Stimulated activated CD4-positive, alpha-beta T cell treated with anti-CD3 and anti-CD28 coated beads, Interleukin-1b, Interleukin-23, amount 100 ng/mL, for 4 hours (primary cell): Measurements from ENCODE around the gene WWC1.
"Not testable (repeated sequence)": the region's sequence is repeated elsewhere in the genome, so short reads cannot be mapped to it uniquely, and the experiment has no call there.

Experiments used
- DNase-seq, 2 donors: peaks; one replicate each; pipeline ENCODE4 v3.0.0-alpha.2; 2020; ENCODE audit warnings: low read depth in 2 of 2

The WWC1 gene

DNA sequence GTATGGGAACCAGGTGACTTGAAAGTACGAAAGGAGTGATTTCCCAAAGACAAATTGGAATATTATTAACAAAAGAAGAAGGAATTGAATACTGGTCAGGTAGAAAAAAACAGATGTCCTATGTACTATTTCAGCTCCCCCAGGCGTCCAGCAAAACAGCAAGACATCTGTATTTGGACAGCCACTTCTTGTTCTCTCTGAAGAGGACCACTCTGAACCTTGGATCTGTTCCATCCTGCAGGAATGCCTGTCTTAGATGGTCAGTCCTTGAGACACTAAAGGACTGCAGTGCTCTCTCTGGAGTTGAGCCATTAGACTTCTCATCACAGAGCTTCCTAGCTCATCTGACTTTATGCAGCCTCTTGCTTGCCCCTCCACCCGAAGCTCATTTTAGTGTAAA, 120.4 kb downstream of the WWC1 start:
- DNase-seq = no peak

DNA sequence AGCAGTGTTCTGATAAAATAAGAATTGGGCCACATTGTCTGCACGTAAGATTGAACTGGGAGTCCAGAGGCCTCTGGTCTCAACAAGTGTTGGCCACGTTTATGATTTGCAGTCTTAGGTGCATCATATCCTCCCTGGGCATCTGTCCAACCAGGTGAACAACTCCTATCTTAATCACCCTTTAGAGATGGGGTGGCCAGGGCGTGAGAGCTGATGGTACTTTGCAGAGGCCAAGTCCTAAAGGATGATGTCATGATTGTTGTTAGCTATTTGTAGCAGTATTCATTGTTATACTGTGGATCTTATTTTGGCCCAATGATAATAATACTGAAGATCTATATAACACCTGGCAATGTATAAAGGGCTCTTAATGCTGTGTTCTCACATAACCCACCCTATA, 121.6 kb downstream of the WWC1 start:
- no peak for DNase-seq

DNA sequence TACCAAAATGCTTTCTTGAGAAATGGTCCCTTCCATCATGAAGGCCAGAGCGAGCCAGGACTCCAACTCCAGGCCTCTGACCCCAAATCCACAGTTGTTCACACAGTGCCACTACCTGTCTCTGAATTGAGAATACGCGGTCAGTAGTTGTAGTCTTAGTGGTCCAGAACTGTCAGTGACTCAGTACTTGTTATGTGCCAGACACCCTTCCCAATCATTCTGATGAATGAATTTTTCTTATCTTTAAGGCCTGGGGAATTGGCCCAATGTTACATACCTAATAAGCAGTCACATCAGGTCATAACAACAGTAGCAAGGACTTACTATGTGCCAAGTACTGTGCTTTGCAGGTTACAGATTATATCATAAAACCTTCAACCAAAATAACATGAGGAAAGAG, 122.2 kb downstream of the WWC1 start:
- no peak for DNase-seq

DNA sequence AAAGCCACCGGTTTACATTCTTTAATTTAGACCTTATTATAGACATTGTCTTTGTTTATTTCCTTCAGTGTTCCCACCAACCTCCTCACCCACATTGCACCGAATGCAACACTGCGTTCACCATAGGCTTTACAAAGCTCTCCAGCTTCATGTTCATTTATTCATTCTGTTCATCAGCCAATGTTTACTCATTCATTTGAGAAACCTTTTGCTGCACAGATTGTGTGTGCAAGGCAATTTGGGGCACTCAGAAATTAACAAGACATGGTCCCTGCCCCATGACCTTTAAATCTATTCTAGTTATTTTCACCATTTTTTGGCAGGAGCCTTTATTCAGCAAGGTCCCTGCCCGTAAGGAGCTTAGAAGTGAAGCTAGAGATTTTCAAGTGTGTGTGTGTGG, 124.0 kb downstream of the WWC1 start:
- no peak for DNase-seq

DNA sequence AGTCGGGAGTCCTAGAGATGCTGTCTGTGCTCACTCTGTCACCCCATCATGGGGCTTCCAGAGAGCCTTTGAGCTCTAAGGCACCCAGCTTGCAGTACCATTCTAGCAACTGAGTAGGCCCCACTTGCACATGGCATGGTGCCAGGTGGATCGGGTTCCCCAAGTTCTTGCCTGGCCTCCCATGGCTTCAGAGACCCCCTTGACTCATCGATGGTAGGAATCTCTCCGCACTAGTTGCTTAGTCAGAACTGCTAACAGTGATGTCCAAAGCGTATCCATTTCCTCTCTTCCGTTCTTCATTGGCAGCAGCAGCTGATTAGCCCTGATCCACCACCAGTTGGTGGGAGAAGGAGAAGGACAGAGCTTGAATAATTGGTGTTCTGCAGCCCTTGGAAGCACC, 124.5 kb downstream of the WWC1 start:
- DNase-seq = no peak

DNA sequence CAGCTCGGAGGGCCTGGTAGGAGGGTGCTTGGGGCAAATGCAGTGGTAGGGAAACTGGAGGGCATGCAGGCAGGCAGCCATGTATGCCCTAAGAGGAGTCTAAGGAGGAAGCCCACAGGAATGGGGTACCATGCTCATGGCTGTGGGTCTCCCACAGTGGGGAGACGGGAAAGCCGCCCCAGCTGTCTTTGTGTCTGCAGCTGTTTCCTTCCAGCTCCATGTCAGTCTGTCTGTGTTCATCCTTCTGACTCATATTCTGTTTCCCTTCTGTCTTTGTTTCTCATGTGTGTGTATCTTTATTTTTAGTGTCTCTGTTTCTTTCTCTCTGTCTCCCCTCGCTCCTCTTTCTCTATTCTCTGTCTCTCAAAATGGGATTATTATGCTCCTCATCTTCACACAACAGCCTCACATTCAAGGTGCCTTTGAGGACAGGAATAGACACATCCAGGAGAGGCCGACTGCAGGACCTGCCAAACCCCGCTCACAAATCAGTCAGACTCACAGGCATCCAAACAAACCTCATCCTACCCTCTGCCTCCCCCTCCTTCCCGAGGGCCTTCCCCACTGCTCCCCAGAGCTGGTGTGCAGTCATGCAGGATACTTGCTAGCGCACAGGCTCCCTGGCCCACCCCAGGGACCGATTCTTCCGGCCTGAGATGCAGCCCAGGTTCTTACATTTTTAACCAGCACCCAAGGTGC, 126.4 kb downstream of the WWC1 start:
- DNase-seq = no peak

DNA sequence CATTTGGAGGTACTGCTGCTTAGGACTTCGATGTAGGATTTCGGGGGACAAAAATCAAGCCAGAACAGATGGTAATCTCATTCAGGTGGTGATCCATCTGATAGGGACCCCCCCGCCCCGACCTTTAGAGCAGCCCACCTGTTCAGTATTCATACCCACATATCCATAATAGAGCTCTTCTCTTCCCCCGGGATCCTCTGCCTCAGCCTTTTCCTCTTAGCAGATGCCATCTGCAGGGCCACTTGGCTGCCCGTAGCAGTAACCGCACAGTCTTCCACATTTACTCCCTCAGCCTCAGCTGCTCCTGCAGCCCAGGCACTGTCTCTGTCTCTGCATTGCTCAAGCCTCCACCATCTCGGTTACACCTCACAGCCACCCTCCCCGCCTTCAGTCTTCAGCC, 129.0 kb downstream of the WWC1 start:
- DNase-seq = no peak

DNA sequence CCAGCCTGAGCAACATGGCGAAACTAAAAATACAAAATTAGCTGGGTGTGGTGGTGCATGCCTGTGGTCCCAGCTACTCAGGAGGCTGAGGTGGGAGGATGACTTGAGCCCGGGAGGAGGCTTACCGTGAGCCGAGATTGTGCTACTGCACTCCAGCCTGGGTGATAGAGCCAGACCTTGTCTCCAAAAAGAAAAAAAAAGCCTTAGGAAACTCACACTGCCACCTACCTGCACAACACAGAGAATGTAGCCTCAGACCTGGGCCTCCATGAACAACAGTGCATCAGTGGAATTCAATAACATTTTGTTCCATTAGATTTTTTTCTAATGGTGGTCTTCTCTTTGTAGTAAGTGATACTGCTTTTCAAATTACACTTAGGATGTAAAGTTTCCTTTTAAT, 131.0 kb downstream of the WWC1 start:
- no peak for DNase-seq

DNA sequence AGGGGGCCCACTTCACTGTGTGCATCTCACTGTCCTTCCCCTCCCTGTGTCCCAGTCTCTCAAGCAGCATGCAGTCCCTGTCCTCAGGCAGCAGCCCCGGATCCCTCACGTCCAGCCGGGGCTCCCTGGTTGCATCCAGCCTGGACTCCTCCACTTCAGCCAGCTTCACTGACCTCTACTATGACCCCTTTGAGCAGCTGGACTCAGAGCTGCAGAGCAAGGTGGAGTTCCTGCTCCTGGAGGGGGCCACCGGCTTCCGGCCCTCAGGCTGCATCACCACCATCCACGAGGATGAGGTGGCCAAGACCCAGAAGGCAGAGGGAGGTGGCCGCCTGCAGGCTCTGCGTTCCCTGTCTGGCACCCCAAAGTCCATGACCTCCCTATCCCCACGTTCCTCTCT, 132.0 kb downstream of the WWC1 start:
- no peak for DNase-seq

DNA sequence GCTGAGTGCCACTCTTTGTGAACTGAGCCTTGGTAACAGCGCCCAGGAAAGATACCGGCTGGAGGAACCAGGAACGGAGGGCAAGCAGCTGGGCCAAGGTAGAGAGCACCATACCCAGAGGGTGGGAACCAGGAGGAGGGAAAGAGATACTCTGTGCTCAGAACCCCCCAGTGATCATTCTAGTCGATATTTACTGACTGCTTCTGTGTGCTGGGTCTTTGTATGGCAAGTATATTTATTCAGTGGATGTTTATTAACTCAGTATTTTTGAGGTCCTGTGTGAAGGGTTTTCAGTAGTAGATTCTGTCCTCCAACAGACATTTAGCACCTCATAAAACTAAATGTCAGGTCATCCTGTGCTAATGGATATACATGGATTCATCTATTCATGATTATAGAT, 132.5 kb downstream of the WWC1 start:
- DNase-seq = no peak

DNA sequence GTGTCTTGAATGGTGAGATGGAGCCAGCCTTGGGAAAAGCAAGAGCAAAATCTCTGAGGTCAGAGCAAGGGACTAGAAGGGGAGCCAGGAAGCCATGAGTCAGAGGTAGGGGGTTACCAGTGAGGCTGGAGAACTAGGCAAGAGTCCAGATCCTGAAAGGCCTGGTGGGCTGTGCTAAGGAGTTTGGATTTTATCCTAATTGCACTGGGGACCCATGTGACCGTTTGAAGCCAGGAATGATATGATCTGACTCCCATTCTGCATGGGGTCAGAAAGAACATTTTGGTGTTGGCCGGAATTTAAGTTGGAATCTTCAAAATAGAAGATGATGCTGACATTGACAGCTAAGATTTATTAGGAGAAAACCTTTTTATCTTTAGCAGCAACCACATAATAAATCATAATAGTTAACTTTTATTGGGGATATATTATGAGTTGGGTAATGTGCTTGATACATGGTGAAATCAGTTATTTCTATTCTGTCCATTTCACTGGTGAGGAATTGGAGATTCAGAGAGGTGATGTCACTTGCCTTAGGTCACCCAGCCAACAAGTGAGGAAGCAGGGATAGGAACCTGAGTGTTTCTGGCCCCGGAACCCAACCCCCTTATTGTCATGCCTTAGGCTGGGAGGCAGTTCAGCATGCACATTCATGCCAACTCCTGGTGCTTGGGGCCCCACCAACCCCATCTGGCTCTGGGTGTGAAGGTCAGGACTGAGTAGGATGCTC, 133.3 kb downstream of the WWC1 start:
- no peak for DNase-seq

DNA sequence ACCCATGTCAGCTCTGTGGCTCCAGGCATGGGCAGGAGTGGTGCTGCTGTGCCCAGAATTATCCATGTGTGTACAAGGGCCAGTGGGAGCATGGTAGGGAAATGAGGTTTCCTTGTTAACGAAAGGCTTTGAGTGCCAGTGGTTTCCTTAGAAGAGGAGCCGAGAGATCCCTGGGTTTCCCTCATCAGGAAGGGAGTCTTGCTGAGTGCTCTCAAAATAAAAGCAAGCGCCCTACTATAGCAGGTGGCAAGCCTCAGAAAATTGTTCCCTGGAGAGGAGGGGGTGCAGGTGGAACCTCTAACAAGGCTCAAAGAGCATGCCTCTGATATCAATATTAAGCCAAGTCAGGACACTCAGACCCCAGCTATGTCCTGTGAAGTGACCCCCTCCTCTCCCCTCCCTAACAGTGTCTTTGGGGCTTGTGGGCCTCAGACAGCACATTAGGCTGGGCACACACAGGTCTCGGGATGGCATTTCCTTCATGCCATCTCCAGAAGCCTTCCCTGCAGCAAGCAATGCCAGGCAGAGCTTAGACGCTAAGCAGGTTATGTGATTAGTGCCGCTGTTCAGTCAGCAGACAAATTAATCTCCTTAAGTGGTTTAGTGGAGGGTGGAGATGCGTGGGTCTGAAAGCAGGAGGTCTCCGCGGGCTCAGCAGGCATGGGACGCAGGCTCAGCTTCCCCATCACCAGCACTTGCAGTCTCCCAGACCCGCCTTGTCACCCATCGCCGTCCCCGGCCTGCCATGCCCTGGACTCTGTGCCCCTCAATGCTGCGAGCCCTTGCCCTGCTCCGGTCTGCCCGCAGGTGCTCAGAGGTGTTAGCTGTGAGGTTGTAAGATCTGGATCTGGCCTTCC, 134.8 kb downstream of the WWC1 start:
- no peak for DNase-seq

DNA sequence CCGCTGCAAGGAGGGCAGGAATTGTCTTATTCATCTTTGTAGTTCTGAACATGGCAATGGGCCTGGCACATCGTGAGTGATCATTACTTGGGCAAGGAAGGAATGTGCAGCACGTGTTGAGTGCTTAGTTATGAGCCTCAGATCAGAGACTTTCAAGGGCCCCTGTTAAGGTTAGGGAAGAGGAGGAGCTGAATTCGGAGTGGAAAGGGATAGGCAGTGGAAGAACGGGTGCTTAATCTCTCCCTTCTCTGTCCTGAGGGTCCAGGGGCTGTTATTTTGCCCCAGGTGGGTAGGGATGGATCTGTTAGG, 135.4 kb downstream of the WWC1 start:
- DNase-seq = no peak

DNA sequence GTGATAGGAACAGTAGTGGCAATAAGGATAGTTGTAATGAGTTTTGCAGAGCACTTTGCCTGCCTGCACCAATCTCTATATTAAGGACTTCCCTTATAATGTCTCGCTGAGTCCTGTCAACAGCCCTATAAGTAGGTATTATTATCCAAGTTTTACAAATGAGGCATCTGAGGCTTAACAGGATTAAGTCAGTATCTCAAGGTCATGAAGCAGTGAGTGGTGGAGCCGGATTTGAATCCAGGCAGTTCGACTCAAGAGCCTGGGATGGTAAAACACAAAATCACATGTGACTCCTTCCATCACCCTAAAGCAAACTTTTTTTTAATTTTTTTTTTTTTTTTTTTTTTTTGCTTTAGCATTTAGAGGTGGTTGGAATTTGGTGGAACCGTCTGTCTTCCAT, 135.8 kb downstream of the WWC1 start:
- DNase-seq = no peak

DNA sequence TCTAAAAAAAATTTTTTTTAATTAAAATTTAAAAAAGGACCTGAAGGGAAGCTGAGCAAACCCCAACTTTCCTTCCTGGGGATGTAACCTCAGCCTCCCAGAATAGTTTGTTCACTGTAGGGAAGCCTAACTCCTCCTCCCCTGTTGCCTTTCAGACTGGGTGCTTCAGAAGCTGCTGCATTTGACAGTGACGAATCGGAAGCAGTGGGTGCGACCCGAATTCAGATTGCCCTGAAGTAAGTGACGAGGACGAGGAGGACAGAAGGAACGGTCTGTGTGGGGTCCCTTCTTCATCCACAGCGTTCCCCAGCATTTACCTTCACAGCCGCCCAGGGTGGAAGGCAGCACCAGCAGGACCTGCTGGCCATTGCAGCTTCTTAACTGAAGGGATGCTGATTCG, 137.1 kb downstream of the WWC1 start:
- DNase-seq = no peak

DNA sequence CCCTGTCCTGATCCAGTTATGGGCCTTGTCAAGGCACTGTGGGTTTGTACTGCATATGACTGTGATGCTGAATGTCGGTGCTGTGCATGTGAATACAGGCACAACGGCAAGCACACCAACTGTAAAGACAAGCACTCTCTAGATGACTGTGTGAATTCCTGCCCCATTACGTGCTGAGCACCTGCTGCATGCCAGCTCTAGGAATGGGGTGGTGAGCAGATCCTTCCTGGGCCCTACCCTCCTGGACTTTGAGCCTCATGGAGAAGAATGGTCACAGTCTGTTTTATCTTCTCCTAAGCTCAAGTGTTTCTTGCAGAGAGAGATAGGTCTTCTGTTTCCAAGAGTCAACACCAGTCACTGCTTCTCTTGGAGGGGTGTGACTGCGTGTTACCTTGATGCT, 138.9 kb downstream of the WWC1 start:
- DNase-seq = no peak

DNA sequence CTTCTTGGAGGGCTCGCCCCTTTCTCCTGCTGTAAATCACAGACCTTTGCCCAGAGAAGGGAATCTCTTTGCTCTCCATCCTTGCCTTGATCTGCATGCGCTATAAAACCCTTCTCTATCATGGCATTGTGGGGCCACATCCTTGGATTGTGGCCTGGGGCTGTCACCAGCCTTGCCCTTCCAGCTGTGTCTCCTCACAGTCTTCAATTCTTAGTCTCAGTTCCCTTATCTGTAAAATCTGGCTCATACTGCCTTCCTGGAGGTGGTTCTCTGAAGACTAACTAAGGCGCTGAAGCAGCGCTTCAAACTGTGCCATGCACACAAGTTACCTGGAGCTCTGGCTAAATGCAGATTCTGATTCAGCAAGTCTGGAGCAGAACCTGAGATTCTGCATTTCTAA, 141.5 kb downstream of the WWC1 start:
- no peak for DNase-seq

DNA sequence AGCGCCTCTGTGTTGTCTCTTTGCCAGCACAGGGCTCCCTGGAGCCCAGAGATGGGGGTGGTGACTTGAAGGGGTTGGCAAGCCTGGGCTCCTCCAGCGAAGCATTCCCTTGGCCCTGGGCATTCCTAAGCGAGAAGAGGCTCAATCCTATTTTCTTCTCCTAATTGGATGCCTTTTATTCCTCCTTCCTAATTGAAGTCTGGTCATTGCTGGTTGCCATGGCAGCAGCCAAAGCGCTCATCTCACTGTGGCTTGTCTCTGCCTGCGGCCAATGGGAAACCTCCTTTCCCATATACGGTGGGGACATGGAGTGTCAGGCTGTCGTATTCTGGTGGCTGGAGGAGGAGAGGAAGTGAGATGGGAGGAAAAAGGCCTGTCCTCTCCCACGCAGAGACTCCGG, 142.6 kb downstream of the WWC1 start:
- no peak for DNase-seq

DNA sequence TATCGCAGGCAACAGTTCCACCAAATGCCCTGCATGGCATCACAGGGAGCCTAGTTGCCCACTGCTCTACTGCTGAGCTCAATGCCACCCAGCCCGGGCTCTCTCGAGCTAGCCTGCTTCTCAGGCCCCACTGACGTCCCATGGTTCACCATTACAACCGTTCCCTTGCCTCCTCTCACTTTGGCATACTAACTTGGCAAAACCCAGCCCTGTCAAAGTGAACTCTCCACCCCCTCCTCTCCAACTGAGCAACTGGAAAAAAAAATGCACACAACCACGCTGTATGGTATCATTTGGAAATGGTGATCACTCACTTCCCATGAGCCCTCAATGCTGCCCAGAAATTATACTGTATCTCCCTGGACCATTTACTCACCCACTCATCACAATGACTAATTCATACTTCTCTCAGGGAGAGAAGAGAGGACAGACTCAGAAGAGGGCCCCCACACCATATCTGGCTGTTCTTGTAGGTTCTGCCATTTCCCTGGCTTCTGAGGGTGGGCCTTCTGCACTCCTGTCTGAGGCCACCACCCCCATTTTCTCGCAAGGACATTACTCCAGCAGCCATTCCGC, 143.4 kb downstream of the WWC1 start:
- DNase-seq = no peak

DNA sequence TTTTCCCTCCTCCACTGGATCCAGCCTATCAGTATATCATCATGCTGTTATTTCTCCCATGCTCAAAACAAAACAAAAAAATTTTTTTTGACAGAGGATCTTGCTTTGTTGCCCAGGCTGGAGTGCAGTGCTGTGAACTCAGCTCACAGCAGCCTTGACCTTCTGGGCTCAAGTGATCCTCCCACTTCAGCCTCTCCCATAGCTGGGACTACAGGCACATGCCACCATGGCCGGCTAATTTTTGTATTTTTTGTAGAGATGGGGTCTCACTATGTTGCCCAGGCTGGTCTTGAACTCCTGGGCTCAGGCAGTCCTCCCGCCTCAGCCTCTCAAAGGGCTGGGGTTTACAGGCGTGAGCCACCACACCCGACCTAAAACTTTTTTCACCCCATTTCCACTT, 143.9 kb downstream of the WWC1 start:
- DNase-seq = not testable (repeated sequence)

DNA sequence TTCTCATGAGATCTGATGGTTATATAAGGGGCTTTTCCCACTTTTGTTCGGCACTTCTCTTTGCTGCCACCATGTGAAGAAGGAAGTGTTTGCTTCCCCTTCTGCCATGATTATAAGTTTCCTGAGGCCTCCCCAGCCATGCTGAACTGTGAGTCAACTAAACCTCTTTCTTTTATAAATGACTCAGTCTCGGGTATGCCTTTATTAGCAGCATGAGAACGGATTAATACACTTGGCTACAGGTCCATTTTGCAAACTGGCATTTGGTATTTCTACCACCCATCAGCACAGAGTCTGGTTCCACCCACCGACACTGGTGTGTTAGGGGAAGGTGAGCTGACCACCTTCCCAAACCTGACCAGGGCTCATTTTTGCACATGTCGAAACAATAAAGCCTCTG, 146.9 kb downstream of the WWC1 start:
- no peak for DNase-seq

DNA sequence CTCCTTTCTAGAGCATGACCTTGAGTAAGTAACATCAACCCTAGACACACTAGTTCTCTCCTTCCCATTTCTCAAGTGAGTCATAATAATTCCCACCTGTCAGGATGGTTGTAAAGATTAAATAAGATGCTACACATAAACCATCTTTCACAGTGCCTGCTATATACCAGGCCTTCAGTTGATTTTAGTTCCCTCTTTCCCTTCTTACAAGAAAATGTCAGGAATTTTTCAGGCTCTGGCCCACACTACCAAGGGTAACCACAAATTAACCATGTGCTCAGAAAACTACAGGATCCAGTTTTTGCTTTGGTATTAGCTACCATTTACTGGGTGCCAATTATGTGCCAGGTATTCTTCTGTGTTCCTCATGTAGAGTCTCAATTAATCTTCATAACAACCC, 152.1 kb downstream of the WWC1 start:
- no peak for DNase-seq
